Gastroesophageal sphincter (tissue), 4 donors: Measurements from ENCODE around the gene WDFY3. TPM values are rescaled to one million over a fixed set of nuclear protein-coding genes. Genes with fewer than 3 reads are reported as not detected.

Experiments
- ATAC-seq: fragments of 150-250 bp; one replicate; pipeline ENCODE4 v1.9.1; 2016; ENCODE audit warnings: mild to moderate bottlenecking, moderate library complexity
- H3K27ac ChIP-seq, 4 donors: fragments of 200-600 bp; sonication (generic) in 3 of 4; 1 replicate in 3 of 4; 2 replicates in 1 of 4; pipeline ENCODE4 v1.5.1; 2016 to 2019
- H3K27me3 ChIP-seq: fragments of 200-600 bp; sonication (generic); one replicate; pipeline ENCODE4 v1.5.1; 2019
- H3K36me3 ChIP-seq, 2 donors: fragments of 200-600 bp; sonication (generic); one replicate each; pipeline ENCODE4 v1.5.1; 2019; ENCODE audit warnings: control low read depth in 1 of 2
- H3K4me1 ChIP-seq, 3 donors: fragments of 200-600 bp; sonication (generic); 1 replicate in 2 of 3; 2 replicates in 1 of 3; pipeline ENCODE4 v1.5.1; 2016 to 2019; ENCODE audit warnings: control low read depth in 2 of 3
- H3K4me3 ChIP-seq, 2 donors: fragments of 200-600 bp; sonication (generic); one replicate each; pipeline ENCODE4 v1.5.1; 2019; ENCODE audit warnings: mild to moderate bottlenecking in 1 of 2, moderate library complexity in 1 of 2
- H3K9me3 ChIP-seq, 3 donors: fragments of 200-600 bp; sonication (generic); one replicate each; pipeline ENCODE4 v1.5.1; 2017 to 2019; ENCODE audit warnings: control low read depth in 2 of 3
- CTCF ChIP-seq, 4 experiments: fragments of 200-600 bp in 2 of 4; fragments of 450-650 bp in 2 of 4; sonication (generic) in 1 of 4; IDR thresholded peaks; one replicate each; pipeline ENCODE4 v1.5.1; 2017 to 2019; ENCODE audit warnings: antibody characterized with exemption in 4 of 4, mild to moderate bottlenecking in 2 of 4, moderate library complexity in 2 of 4
- EP300 ChIP-seq: sonication (generic); formaldehyde crosslinking; IDR thresholded peaks from one replicate; pipeline ENCODE4 v1.6.1; 2017; ENCODE audit warnings: antibody characterized with exemption, mild to moderate bottlenecking
- POLR2A ChIP-seq, 2 donors: fragments of 450-650 bp; IDR thresholded peaks; one replicate each; pipeline ENCODE4 v1.6.1; 2017; ENCODE audit warnings: antibody characterized with exemption in 2 of 2, mild to moderate bottlenecking in 2 of 2, moderate library complexity in 1 of 2
- POLR2AphosphoS5 ChIP-seq: sonication (generic); formaldehyde crosslinking; IDR thresholded peaks from one replicate; pipeline ENCODE4 v1.6.1; 2017; ENCODE audit warnings: antibody characterized with exemption
- WGBS, 2 donors: methylation state at CpG; one replicate each; pipeline ENCODE4 v1.1.5; 2018; ENCODE audit warnings: low coverage in 1 of 2; 5-methylcytosine and 5-hydroxymethylcytosine counted together
- total RNA-seq, 4 donors: library from RNA; depleted of rRNA; stranded (reverse); fragments of >200 nt; gene quantifications; one replicate each; pipeline ENCODE4 v1.1.0, GENCODE V29; 2016

Gene WDFY3
- total RNA-seq, 4 donors from 2014 or later = 76.7 to 140 (median 90.1) TPM

DNA sequence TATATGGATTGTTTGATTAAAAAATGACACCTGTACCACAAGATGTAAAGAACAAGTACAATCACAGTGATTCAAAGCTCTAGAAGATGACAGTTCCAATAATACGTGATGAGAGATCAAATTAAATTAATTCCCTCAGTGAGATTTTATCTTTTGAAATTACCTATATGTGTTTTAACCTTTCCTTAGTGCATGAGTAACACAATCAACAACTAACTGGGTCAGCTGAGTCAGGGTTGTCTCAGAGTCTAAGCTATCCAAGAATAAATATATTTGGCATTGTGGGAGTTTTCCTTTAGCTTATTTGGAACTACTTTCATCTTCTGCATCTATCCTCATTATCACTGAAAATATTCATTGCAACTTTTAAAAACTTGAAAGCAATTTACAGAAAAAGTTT, 162.8 kb downstream of the WDFY3 start:
- H3K27me3 ChIP-seq = no peaks in the 10 kb centered on the region
- TF ChIP-seq POLR2AphosphoS5 = no peak
- H3K9me3 ChIP-seq = no peaks in the 10 kb centered on the region
- no peak overlapping the region for H3K4me3 ChIP-seq
- no peak overlapping the region for H3K27ac ChIP-seq
- peaks cover 0 to 50% of the 10 kb centered on the region in 2 donors for H3K36me3 ChIP-seq
- WGBS, 2 donors = 57 to 74% methylated on average over 1 of the region's 1 CpG
- H3K4me1 ChIP-seq = peaks cover 0 to 8% (median 0%) of the 10 kb centered on the region in 3 donors
- ATAC-seq = no peak

- no peak overlapping the region for H3K27ac ChIP-seq
- WGBS, 2 donors = 77 to 87% methylated on average over 2 of the region's 2 CpGs
These were observed 163.4 kb downstream of the WDFY3 start for GRCh38 chr4:84803116-84803515.

DNA sequence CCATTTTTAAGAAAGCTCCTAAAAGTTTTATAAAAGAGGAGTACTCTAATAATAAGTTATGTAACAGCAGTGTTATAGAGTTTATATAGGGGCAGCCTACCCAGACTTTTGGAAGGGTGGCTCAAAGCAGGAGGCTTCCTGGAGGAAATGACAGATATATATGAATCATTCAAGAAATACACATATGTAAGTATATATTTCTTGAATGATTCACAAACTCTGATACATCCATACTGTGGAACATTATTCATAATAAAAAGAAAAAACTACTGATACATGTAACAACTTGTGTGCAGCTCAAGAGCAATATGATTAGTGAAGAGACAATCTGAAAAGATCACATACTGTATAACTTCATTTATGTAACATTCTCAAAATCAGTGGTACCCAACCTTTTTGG, 166.2 kb downstream of the WDFY3 start:
- Histone ChIP-seq H3K4me3 (no peak overlapping the region), H3K27ac (no peak overlapping the region), H3K27me3 (no peaks in the 10 kb centered on the region), H3K36me3 (peaks cover 0 to 65% of the 10 kb centered on the region in 2 donors), H3K9me3 (no peaks in the 10 kb centered on the region), H3K4me1 (peaks cover 0 to 8% (median 0%) of the 10 kb centered on the region in 3 donors)
- no peak for ATAC-seq
- TF ChIP-seq POLR2A (IDR thresholded peaks at IDR 0.05) = no peak
- TF ChIP-seq CTCF (IDR thresholded peaks at IDR 0.05) = no peak
- no peak for TF ChIP-seq POLR2AphosphoS5
- no peak for TF ChIP-seq EP300

More at GRCh38 chr4:84803116-84803515, 163.4 kb downstream of the WDFY3 start:
- Histone ChIP-seq H3K36me3 (peaks cover 0 to 45% of the 10 kb centered on the region in 2 donors), H3K4me3 (no peak overlapping the region), H3K27me3 (no peaks in the 10 kb centered on the region), H3K4me1 (peaks cover 0 to 8% (median 0%) of the 10 kb centered on the region in 3 donors), H3K9me3 (no peaks in the 10 kb centered on the region)
- no peak for TF ChIP-seq POLR2AphosphoS5
- TF ChIP-seq EP300 = no peak
- TF ChIP-seq POLR2A (IDR thresholded peaks at IDR 0.05) = no peak
- TF ChIP-seq CTCF (IDR thresholded peaks at IDR 0.05) = no peak
- ATAC-seq = no peak

- no peak for TF ChIP-seq EP300
- no peak for TF ChIP-seq POLR2A (IDR thresholded peaks at IDR 0.05)
- TF ChIP-seq POLR2AphosphoS5 = no peak
- TF ChIP-seq CTCF (IDR thresholded peaks at IDR 0.05) = no peak
- Histone ChIP-seq H3K9me3 (no peaks in the 10 kb centered on the region), H3K27ac (no peak overlapping the region), H3K36me3 (peaks cover 0 to 75% of the 10 kb centered on the region in 2 donors), H3K27me3 (no peaks in the 10 kb centered on the region), H3K4me1 (peaks cover 0 to 4% (median 0%) of the 10 kb centered on the region in 3 donors), H3K4me3 (no peak overlapping the region)
- no peak for ATAC-seq
- 79 to 91% methylated on average over 3 of the region's 3 CpGs for WGBS, 2 donors
These were observed 167.2 kb downstream of the WDFY3 start for GRCh38 chr4:84799318-84799717.

DNA sequence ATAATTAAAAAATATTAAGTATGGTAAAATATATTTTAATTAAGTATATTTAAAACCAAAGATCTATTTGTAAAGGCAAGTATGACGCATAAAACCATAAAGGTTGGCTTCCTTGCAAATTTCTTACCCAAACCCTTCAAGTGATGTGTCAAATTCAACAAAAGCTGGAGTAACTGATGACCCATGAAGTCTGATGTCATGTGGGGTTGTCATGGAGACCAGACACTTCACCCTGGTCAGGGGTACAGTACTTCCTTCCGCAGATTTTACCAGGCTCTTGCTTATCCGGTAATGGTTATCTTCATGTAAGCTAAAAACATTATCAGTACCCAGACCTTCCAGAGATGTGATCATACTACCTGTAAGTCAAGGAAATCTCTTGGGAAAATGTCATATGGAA, 170.1 kb downstream of the WDFY3 start:
- H3K36me3 ChIP-seq = peaks cover 0 to 81% of the 10 kb centered on the region in 2 donors
- H3K4me1 ChIP-seq = no peaks in the 10 kb centered on the region

More for the DNA sequence above, 170.1 kb downstream of the WDFY3 start:
- TF ChIP-seq POLR2A (IDR thresholded peaks at IDR 0.05) (no peak), POLR2AphosphoS5 (no peak), CTCF (IDR thresholded peaks at IDR 0.05) (no peak), EP300 (no peak)
- H3K4me3 ChIP-seq = no peak overlapping the region
- H3K27me3 ChIP-seq = no peaks in the 10 kb centered on the region
- WGBS, 2 donors = 90 to 92% methylated on average over 3 of the region's 3 CpGs
- ATAC-seq = no peak
- no peaks in the 10 kb centered on the region for H3K9me3 ChIP-seq
- H3K27ac ChIP-seq = no peak overlapping the region
